ENCODE measurements around the gene PRR20G.

The PRR20G gene

GRCh38 chr3:127262533-127262932 lies 25.3 kb downstream of the PRR20G start:
- no peak for DNase-seq

GRCh38 chr3:127261925-127262324 lies 25.9 kb downstream of the PRR20G start:
- DNase-seq, result no peak

GRCh38 chr3:127260826-127261555 lies 26.9 kb downstream of the PRR20G start:
- DNase-seq, result no peak

GRCh38 chr3:127260416-127260815 lies 27.4 kb downstream of the PRR20G start:
- DNase-seq, result no peak

GRCh38 chr3:127259882-127260281 lies 28.0 kb downstream of the PRR20G start:
- no peak for DNase-seq

- no peak for DNase-seq
These were observed 29.1 kb downstream of the PRR20G start for GRCh38 chr3:127258733-127259132.

GRCh38 chr3:127257351-127257750 lies 30.5 kb downstream of the PRR20G start:
- no peak for DNase-seq

- DNase-seq, result no peak
These were observed 31.0 kb downstream of the PRR20G start for GRCh38 chr3:127256733-127257271.

- no peak for DNase-seq
These were observed 31.7 kb downstream of the PRR20G start for GRCh38 chr3:127256138-127256537.

- DNase-seq, result no peak
These were observed 32.3 kb downstream of the PRR20G start for GRCh38 chr3:127255516-127255915.

- DNase-seq, result no peak
These were observed 33.1 kb downstream of the PRR20G start for GRCh38 chr3:127254730-127255129.

- no peak for DNase-seq
These were observed 33.7 kb downstream of the PRR20G start for GRCh38 chr3:127254033-127254644.

- DNase-seq, result no peak
These were observed 34.4 kb downstream of the PRR20G start for GRCh38 chr3:127253491-127253890.

- DNase-seq, result no peak
These were observed 35.4 kb downstream of the PRR20G start for GRCh38 chr3:127252446-127252845.

GRCh38 chr3:127250032-127250431 lies 37.8 kb downstream of the PRR20G start:
- DNase-seq, result no peak

GRCh38 chr3:127247292-127247691 lies 40.6 kb downstream of the PRR20G start:
- no peak for DNase-seq

GRCh38 chr3:127238602-127239001 lies 49.2 kb downstream of the PRR20G start:
- DNase-seq, result no peak

- no peak for DNase-seq
These were observed 50.0 kb downstream of the PRR20G start for GRCh38 chr3:127237835-127238234.

GRCh38 chr3:127235706-127236105 lies 52.1 kb downstream of the PRR20G start:
- no peak for DNase-seq

GRCh38 chr3:127234778-127235177 lies 53.1 kb downstream of the PRR20G start:
- DNase-seq, result no peak

Measured in activated CD8-positive, alpha-beta memory T cell treated with anti-CD3 and anti-CD28 coated beads for 24 hours (primary cell).